PFSK-1 (cell line): ENCODE measurements around the gene TSNAXIP1.

ENCODE experiments used
- POLR2AphosphoS5 ChIP-seq: IDR thresholded peaks from 2 replicates; pipeline ENCODE4 v1.6.1; 2012; ENCODE audit warnings: low read depth, mild to moderate bottlenecking, control low read depth, low read length, moderate library complexity
- TAF1 ChIP-seq: IDR thresholded peaks from 2 replicates; pipeline ENCODE4 v1.6.1; 2012; ENCODE audit warnings: low read length, control low read depth, borderline replicate concordance; ENCODE audit not compliant: insufficient read depth

DNA sequence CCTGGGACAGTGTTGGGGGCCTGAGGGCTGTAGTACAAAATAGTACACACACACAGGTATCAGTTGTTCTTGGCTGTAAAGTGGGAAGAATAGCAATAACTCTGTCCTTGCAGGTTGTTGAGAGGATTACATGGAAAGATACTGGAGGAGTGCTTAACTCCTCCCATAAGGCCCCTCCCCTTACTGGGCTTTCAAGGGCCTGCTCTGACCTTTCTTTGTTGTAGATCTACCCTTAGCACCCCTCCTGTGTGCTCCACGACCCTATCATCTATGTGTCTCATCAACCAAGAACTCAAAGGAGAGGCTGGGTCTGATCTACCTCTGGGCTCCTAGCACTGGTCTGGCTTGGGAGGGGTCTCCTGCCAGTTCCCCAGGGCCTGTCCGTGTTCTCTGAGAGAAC lies 57.9 kb downstream of the TSNAXIP1 start:
- TF ChIP-seq POLR2AphosphoS5 = no peak
- TF ChIP-seq TAF1 = no peak
